Pancreas (tissue), 10 donors: ENCODE data around the gene TMEM240. TPM values are rescaled to one million over a fixed set of nuclear protein-coding genes. Genes with fewer than 3 reads are reported as not detected.

ENCODE experiments used
- ATAC-seq, 4 donors: fragments of 200-7000 bp; cut with Tn5 transposase; one replicate each; pipeline versions ENCODE4 v1.8.0 to v1.9.1; 2020; ENCODE audit warnings: mild to moderate bottlenecking in 4 of 4, moderate library complexity in 4 of 4
- DNase-seq, 6 donors: peaks; one replicate each; pipeline ENCODE4 v3.0.0-alpha.2; 2020
- FAIRE-seq: peaks from 2 replicates; lab custom pipeline; 2012; peaks lifted over from hg19 to GRCh38; lab: Jason Lieb, UNC
- H3K27ac ChIP-seq, 4 donors: fragments of 200-600 bp; sonication (generic); 1 replicate in 3 of 4; 2 replicates in 1 of 4; pipeline versions ENCODE4 v1.5.0 to v1.8.0; 2020
- H3K27me3 ChIP-seq, 4 donors: fragments of 200-600 bp; one replicate each; pipeline ENCODE4 v1.8.0; 2021
- H3K36me3 ChIP-seq, 3 donors: fragments of 200-600 bp; sonication (generic) in 1 of 3; one replicate each; pipeline versions ENCODE4 v1.5.0 to v1.8.0; 2020 to 2021
- H3K4me1 ChIP-seq, 3 donors: fragments of 200-600 bp; one replicate each; pipeline ENCODE4 v1.8.0; 2021
- H3K4me3 ChIP-seq, 4 donors: fragments of 200-600 bp; sonication (generic) in 2 of 4; one replicate each; pipeline versions ENCODE4 v1.5.0 to v1.8.0; 2020 to 2021
- H3K9me3 ChIP-seq, 4 donors: fragments of 200-600 bp; one replicate each; pipeline ENCODE4 v1.8.0; 2021
- WGBS, 2 donors: extraction: QIAGEN DNeasy Blood & Tissue Kit; methylation state at CpG; one replicate each; pipeline ENCODE4 v1.1.7; 2013; 5-methylcytosine and 5-hydroxymethylcytosine counted together
- intact Hi-C, 3 donors: fragments of 100-400 bp; cut with DNase I; formaldehyde crosslinking; loops; one replicate each; pipeline versions ENCODE4 v1.11.1 to v1.14.2; 2022
- polyA plus RNA-seq, 2 donors: library from polyadenylated mRNA; stranded (reverse); fragments of 200-250 nt; gene quantifications; one replicate each; pipeline ENCODE4 v1.2.3, GENCODE V29; 2013
- total RNA-seq, 6 donors: library from RNA; stranded (reverse); fragmentation: NEBNext Ultra II Directional in 4 of 6; extraction: Animal tissue kit (Norgen Biotek cat#: 25700) in 4 of 6; gene quantifications; one replicate each; pipeline versions ENCODE4 v1.2.1 to v1.2.4, GENCODE V29; 2021 to 2023
- TF ChIP-seq, protein P1 (sequence below), 4 donors: fragments of 200-600 bp; sonication (generic) in 3 of 4; IDR thresholded peaks; one replicate each; pipeline versions ENCODE4 v1.5.0 to v1.8.0; 2021; ENCODE audit warnings: antibody characterized with exemption in 4 of 4
- donor health status: healthy with polysubstance abuse.
- donor health status: DM: no; HTN: no; CAD: no; lungs with moderate emphysema.
- donor health status: DM: no; HTN: no; CAD: no.
- donor health status: control.
- donor health status: control.
- donor health status: Bipolar disorder and iron deficiency.
- donor health status: DM: yes; HTN: yes; CAD: no.
- donor health status: DM: no; HTN: no; CAD: no.
- donor health status: DM: no; HTN: no; CAD: no.
- donor health status: DM: yes; HTN: yes; CAD: no.

The TMEM240 gene
- total RNA-seq, result 1 to 10 TPM in 1 of 6 donors, under 1 TPM in 4, not detected in 1; 0.22 to 1.0 (median 0.49) TPM
- polyA plus RNA-seq, result 1 to 10 TPM; 2.5 to 3.6 TPM

DNA sequence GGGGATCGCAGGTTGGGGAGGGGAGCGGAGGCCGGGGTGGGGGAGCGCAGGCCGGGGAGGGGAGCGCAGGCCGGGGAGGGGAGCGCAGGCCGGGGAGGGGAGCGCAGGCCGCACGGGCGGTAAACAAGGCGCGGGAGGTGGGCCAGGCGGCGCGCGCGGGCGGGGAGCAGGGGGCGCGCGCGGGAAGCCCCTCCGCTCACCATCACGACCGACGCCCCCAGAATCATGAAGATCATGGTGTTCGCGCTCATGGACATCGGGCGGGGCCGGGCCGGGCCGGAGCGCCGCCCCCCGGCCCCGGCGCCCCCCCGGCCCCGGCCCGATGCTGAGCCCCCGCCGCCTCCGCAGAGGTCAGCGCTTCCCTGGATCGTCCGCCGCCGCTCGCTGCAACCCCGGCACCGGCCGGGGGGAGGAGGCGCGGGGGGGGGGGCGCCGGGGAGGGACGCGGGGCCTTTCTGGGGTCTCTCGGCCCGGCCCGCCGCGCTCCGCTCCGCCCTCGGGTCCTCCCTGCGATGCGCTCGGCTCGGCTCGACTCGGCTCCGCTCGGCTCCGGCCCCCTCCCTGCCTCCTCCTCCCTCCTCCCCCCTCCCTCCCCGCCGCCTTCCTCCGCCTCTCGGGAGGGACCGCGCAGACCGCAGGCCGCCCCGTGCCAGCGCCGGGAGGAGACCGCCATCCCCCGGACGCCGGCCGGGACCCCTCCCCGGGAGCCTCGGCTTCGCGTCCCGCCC is at the start of gene TMEM240:
Gene TMEM240, minus strand, starts transcription at position 535 of the 728 bp plus-strand sequence. Its CDS starts 278 bp downstream, at position 257.
- DNase-seq, result peak in 5 of 6 donors; percentile 38 to 75 (median 50)
- Histone ChIP-seq H3K27ac (no peak within 1 kb of the TSS), H3K36me3 (peaks cover 0 to 8% (median 0%) of the 10 kb centered on the region in 3 donors), H3K4me3 (peak within 1 kb of the TSS in 2 of 4 donors; percentile 27 to 36), H3K27me3 (no peaks in the 10 kb centered on the region), H3K9me3 (no peaks in the 10 kb centered on the region), H3K4me1 (no peaks in the 10 kb centered on the region)
- no peak for FAIRE-seq
- TF ChIP-seq, protein P1, sequence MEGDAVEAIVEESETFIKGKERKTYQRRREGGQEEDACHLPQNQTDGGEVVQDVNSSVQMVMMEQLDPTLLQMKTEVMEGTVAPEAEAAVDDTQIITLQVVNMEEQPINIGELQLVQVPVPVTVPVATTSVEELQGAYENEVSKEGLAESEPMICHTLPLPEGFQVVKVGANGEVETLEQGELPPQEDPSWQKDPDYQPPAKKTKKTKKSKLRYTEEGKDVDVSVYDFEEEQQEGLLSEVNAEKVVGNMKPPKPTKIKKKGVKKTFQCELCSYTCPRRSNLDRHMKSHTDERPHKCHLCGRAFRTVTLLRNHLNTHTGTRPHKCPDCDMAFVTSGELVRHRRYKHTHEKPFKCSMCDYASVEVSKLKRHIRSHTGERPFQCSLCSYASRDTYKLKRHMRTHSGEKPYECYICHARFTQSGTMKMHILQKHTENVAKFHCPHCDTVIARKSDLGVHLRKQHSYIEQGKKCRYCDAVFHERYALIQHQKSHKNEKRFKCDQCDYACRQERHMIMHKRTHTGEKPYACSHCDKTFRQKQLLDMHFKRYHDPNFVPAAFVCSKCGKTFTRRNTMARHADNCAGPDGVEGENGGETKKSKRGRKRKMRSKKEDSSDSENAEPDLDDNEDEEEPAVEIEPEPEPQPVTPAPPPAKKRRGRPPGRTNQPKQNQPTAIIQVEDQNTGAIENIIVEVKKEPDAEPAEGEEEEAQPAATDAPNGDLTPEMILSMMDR (IDR thresholded peaks at IDR 0.05), result no peak
- WGBS, 2 donors, result 5 to 9% methylated on average over 17 to 92 of the region's 100 CpGs
- peak; percentile 32 to 66 (median 62) for ATAC-seq
- intact Hi-C loops, result no loop called here

DNA sequence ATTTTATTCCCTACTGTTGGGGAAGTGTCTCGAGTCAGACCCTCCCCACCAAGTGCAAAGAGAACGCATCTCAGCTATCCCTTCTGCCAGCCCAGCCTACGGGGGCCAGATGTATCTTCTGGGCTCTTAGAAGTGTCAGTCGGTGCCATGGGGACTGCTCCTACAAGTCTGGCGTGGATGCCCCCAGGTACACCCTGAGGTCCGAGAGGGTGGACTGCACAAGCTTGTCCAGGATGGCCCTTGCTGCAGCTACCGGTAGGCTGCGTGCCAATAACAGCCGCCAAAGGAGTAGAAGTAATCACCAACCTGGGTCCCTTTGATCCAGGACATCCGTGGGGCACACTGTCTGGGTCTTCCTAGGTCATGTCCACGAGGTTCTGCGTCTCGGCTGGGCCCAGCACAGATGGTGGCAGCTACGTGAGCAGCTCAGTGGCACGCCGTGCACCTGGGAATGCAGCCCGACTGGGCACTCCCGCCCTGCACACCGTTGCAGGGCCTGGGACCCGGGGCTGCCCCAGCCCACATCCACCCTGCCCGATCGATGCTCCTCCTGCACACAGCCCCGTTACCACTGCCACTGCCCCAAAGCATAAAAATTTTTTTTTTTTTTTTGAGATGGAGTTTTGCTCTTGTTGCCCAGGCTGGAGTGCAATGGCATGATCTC is 43.1 kb upstream of the TMEM240 start:
- WGBS, 2 donors, result 77 to 81% methylated on average over 23 of the region's 23 CpGs
- Histone ChIP-seq H3K27ac (no peak overlapping the region), H3K4me3 (no peak overlapping the region), H3K9me3 (no peaks in the 10 kb centered on the region), H3K27me3 (no peaks in the 10 kb centered on the region), H3K4me1 (no peaks in the 10 kb centered on the region), H3K36me3 (no peaks in the 10 kb centered on the region)
- TF ChIP-seq, protein P1 (IDR thresholded peaks at IDR 0.05), result no peak
- ATAC-seq (no peak), DNase-seq (peak in 1 of 6 donors; percentile 30), FAIRE-seq (no peak)
- intact Hi-C loops, result no loop called here

DNA sequence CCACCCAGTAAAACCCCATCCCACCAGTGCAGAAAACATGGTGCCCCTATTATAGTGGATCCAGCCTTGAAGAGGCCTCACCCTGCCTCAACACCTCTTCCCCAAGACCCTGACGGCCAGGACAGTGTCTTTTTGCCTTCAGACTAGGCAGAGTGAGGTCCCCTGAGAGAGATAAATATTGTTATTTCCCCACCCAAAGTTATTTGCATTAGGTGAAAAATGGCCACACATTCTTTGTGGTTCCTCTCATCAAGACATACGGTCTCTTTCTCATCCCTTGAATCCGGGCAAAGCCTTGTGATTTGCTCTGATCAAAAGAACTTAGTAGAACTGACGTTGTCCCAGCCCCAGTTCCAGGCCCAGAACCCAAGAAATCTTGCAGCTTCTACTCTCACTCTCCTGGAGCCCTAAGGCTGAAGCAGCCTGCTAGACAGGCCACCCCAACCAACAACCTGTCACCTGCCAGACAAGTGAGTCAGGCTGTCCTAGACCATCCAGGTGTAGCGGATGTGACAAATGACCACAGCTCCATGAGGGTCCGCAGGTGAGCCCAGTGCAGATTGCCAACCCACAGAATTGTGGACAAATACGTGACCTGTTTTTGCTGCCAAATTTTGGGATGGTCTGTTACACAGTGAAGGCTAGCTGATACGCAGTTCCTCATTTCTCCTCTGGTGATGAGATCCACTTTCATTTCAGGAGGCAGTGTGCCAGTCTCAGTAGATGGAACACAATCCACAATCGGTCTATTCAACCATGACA is 42.3 kb upstream of the TMEM240 start:
- no peak for ATAC-seq
- 64 to 71% methylated on average over 9 of the region's 9 CpGs for WGBS, 2 donors
- Histone ChIP-seq H3K4me1 (no peaks in the 10 kb centered on the region), H3K4me3 (no peak overlapping the region), H3K9me3 (no peaks in the 10 kb centered on the region), H3K27ac (no peak overlapping the region), H3K36me3 (no peaks in the 10 kb centered on the region), H3K27me3 (no peaks in the 10 kb centered on the region)
- TF ChIP-seq, protein P1 (IDR thresholded peaks at IDR 0.05), result no peak
- peak in 1 of 6 donors; percentile 3 for DNase-seq
- FAIRE-seq, result no peak
- intact Hi-C loops, result no loop called here

DNA sequence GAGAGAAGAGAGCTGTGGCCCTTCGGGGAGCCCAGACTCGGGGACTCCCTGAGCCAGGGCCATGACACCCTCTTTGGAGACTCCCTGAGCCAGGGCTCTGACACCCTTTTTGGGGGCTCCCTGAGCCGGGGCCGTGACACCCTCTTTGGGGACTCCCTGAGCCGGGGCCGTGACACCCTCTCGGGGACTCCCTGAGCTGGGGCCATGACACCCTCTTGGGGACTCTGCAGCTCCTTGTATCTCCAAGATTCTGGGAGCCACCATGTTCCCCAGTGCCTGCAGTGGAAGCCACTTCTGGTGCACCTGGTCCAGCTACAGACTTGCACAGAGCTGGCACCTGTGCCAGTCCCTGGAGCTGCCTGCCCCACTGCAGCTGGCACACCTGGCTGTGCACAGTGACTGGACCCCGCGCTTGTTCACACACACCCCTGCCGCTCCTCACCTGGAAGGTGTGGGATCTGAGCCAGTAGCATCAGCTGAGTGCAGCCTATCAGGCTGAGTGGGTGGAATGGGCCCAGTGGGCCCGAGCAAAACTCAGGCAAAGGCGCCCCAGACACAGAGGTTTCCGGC is 38.0 kb upstream of the TMEM240 start:
- TF ChIP-seq, protein P1 (IDR thresholded peaks at IDR 0.05), result no peak
- intact Hi-C loops, result no loop called here
- FAIRE-seq (no peak), DNase-seq (no peak), ATAC-seq (no peak)
- Histone ChIP-seq H3K27me3 (no peaks in the 10 kb centered on the region), H3K27ac (no peak overlapping the region), H3K9me3 (no peaks in the 10 kb centered on the region), H3K4me3 (no peak overlapping the region), H3K36me3 (no peaks in the 10 kb centered on the region), H3K4me1 (peaks cover 0 to 7% (median 0%) of the 10 kb centered on the region in 3 donors)
- WGBS, 2 donors, result 73 to 79% methylated on average over 13 of the region's 13 CpGs
